ENCODE results near the gene STXBP6. TPM values are rescaled to one million over a fixed set of nuclear protein-coding genes. Genes with fewer than 3 reads are reported as not detected.

STXBP6 gene
- total and polyA plus RNA-seq, 7 donors = 7.1 to 32.8 (median 14.3) TPM

GRCh38 chr14:24924544-24924943 lies 125.4 kb downstream of the STXBP6 start:
- H3K27me3 ChIP-seq = no peaks in the 10 kb centered on the region

GRCh38 chr14:24921903-24922302 lies 128.0 kb downstream of the STXBP6 start:
- TF ChIP-seq POLR2AphosphoS5 (IDR thresholded peaks at IDR 0.05) = no peak
- TF ChIP-seq, protein P1, sequence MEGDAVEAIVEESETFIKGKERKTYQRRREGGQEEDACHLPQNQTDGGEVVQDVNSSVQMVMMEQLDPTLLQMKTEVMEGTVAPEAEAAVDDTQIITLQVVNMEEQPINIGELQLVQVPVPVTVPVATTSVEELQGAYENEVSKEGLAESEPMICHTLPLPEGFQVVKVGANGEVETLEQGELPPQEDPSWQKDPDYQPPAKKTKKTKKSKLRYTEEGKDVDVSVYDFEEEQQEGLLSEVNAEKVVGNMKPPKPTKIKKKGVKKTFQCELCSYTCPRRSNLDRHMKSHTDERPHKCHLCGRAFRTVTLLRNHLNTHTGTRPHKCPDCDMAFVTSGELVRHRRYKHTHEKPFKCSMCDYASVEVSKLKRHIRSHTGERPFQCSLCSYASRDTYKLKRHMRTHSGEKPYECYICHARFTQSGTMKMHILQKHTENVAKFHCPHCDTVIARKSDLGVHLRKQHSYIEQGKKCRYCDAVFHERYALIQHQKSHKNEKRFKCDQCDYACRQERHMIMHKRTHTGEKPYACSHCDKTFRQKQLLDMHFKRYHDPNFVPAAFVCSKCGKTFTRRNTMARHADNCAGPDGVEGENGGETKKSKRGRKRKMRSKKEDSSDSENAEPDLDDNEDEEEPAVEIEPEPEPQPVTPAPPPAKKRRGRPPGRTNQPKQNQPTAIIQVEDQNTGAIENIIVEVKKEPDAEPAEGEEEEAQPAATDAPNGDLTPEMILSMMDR (IDR thresholded peaks at IDR 0.05) = no peak
- TF ChIP-seq POLR2A (IDR thresholded peaks at IDR 0.05) = no peak
- TF ChIP-seq EP300 (IDR thresholded peaks at IDR 0.05) = no peak
- DNase-seq = no peak
- no peaks in the 10 kb centered on the region for H3K36me3 ChIP-seq
- no peaks in the 10 kb centered on the region for H3K9me3 ChIP-seq
- no peak overlapping the region for H3K27ac ChIP-seq
- no peak overlapping the region for H3K4me3 ChIP-seq
- intact Hi-C loops (cut with DNase I) = no loop called here
- H3K4me1 ChIP-seq = no peaks in the 10 kb centered on the region
- no peaks in the 10 kb centered on the region for H3K27me3 ChIP-seq
- WGBS, 2 donors = 91 to 96% methylated on average over 1 of the region's 1 CpG

More at GRCh38 chr14:24924544-24924943, 125.4 kb downstream of the STXBP6 start:
- H3K9me3 ChIP-seq = no peaks in the 10 kb centered on the region
- 90 to 93% methylated on average over 3 of the region's 3 CpGs for WGBS, 2 donors
- no peak overlapping the region for H3K27ac ChIP-seq
- no peak for DNase-seq
- TF ChIP-seq, protein P1 (IDR thresholded peaks at IDR 0.05) = no peak
- TF ChIP-seq POLR2AphosphoS5 (IDR thresholded peaks at IDR 0.05) = no peak
- no peak for TF ChIP-seq POLR2A (IDR thresholded peaks at IDR 0.05)
- TF ChIP-seq EP300 (IDR thresholded peaks at IDR 0.05) = no peak
- H3K36me3 ChIP-seq = no peaks in the 10 kb centered on the region
- no peak overlapping the region for H3K4me3 ChIP-seq
- peaks cover 0 to 20% (median 10%) of the 10 kb centered on the region in 4 donors for H3K4me1 ChIP-seq
- intact Hi-C loops (cut with DNase I) = loop anchor here (2.0 kb wide), 1 partner anchor 26 kb away; no protein-coding TSS in a partner anchor

GRCh38 chr14:24920265-24921075 lies 129.5 kb downstream of the STXBP6 start:
- H3K27me3 ChIP-seq = no peaks in the 10 kb centered on the region
- no peaks in the 10 kb centered on the region for H3K9me3 ChIP-seq
- no peaks in the 10 kb centered on the region for H3K4me1 ChIP-seq
- no peak for TF ChIP-seq EP300 (IDR thresholded peaks at IDR 0.05)
- no peak for TF ChIP-seq POLR2AphosphoS5 (IDR thresholded peaks at IDR 0.05)
- TF ChIP-seq POLR2A (IDR thresholded peaks at IDR 0.05) = no peak
- TF ChIP-seq, protein P1 (IDR thresholded peaks at IDR 0.05) = no peak
- H3K4me3 ChIP-seq = no peak overlapping the region
- 51 to 66% methylated on average over 4 of the region's 4 CpGs for WGBS, 2 donors
- H3K36me3 ChIP-seq = no peaks in the 10 kb centered on the region
- intact Hi-C loops (cut with DNase I) = no loop called here
- DNase-seq = no peak
- no peak overlapping the region for H3K27ac ChIP-seq

DNA sequence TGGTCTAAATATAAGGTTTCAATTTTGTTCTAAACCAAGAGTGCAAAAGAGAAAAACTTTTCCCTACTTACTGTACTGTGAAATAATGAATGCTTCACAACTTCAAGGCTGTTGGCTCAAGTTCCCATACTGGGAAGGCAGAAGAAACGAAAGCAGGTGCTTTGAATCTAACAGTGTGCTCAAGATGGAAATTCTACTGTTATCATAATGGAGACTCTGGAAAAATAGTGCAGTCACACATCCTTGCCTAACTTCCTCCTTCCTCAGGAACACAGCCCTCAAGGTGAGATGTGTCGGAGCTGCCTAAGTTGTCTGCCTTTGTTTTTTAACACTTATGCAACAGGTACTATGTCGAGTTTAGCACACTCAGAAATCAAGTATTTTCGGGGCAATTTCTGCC lies 131.1 kb downstream of the STXBP6 start:
- Histone ChIP-seq H3K4me1 (peaks cover 0 to 4% (median under 1%) of the 10 kb centered on the region in 4 donors), H3K27ac (no peak overlapping the region), H3K36me3 (no peaks in the 10 kb centered on the region), H3K4me3 (no peak overlapping the region), H3K27me3 (no peaks in the 10 kb centered on the region), H3K9me3 (no peaks in the 10 kb centered on the region)
- intact Hi-C loops (cut with DNase I) = no loop called here
- no peak for DNase-seq
- TF ChIP-seq EP300 (IDR thresholded peaks at IDR 0.05) = no peak
- TF ChIP-seq, protein P1 (IDR thresholded peaks at IDR 0.05) = no peak
- no peak for TF ChIP-seq POLR2A (IDR thresholded peaks at IDR 0.05)
- no peak for TF ChIP-seq POLR2AphosphoS5 (IDR thresholded peaks at IDR 0.05)
- WGBS, 2 donors = 74 to 79% methylated on average over 4 of the region's 4 CpGs
